ENCODE data around the gene SPDYE5.
"Not testable (repeated sequence)": the region's sequence is repeated elsewhere in the genome, so short reads cannot be mapped to it uniquely, and the experiment has no call there.

Gene SPDYE5

GRCh38 chr7:75492020-75492419 is at the start of gene SPDYE5:
TSS of gene SPDYE5 (plus strand) at chr7:75492320. CDS start at chr7:75494048, 1,728 bp downstream.
- not testable (repeated sequence) for DNase-seq

- DNase-seq, result peak; percentile 57
Measured at GRCh38 chr7:75442465-75443111, 49.5 kb upstream of the SPDYE5 start.

- not testable (repeated sequence) for DNase-seq
Measured at GRCh38 chr7:75449946-75450345, 42.2 kb upstream of the SPDYE5 start.

GRCh38 chr7:75452494-75452955 is 39.6 kb upstream of the SPDYE5 start:
- DNase-seq, result not testable (repeated sequence)

- DNase-seq, result not testable (repeated sequence)
Measured at GRCh38 chr7:75456403-75456802, 35.7 kb upstream of the SPDYE5 start.

- DNase-seq, result not testable (repeated sequence)
Measured at GRCh38 chr7:75458034-75458433, 34.1 kb upstream of the SPDYE5 start.

GRCh38 chr7:75460541-75460940 is 31.6 kb upstream of the SPDYE5 start:
- DNase-seq, result not testable (repeated sequence)

- not testable (repeated sequence) for DNase-seq
Measured at GRCh38 chr7:75470166-75470565, 22.0 kb upstream of the SPDYE5 start.

GRCh38 chr7:75477457-75477856 is 14.7 kb upstream of the SPDYE5 start:
- not testable (repeated sequence) for DNase-seq

- DNase-seq, result not testable (repeated sequence)
Measured at GRCh38 chr7:75480313-75480712, 11.8 kb upstream of the SPDYE5 start.

GRCh38 chr7:75485355-75485978 is 6.7 kb upstream of the SPDYE5 start:
- DNase-seq, result peak; percentile 13

- DNase-seq, result peak; percentile 98
Measured at GRCh38 chr7:75485979-75486643, 6.0 kb upstream of the SPDYE5 start, which contains the start of gene POM121C. TSS of gene POM121C (minus strand) at chr7:75486299. CDS start at chr7:75441496, 44,803 bp downstream.

GRCh38 chr7:75509033-75509432 is 16.9 kb downstream of the SPDYE5 start:
- DNase-seq, result not testable (repeated sequence)

- DNase-seq, result not testable (repeated sequence)
Measured at GRCh38 chr7:75518842-75519241, 26.7 kb downstream of the SPDYE5 start.

GRCh38 chr7:75521727-75522126 is 29.6 kb downstream of the SPDYE5 start:
- DNase-seq, result not testable (repeated sequence)

- DNase-seq, result not testable (repeated sequence)
Measured at GRCh38 chr7:75527224-75527722, 35.2 kb downstream of the SPDYE5 start.

- no peak for DNase-seq
Measured at GRCh38 chr7:75531359-75531821, 39.3 kb downstream of the SPDYE5 start.

GRCh38 chr7:75532639-75533038 is 40.5 kb downstream of the SPDYE5 start:
- DNase-seq, result no peak

- DNase-seq, result no peak
Measured at GRCh38 chr7:75533926-75534325, 41.8 kb downstream of the SPDYE5 start.

GRCh38 chr7:75534727-75535307 is 42.7 kb downstream of the SPDYE5 start:
- peak; percentile 79 for DNase-seq

- DNase-seq, result no peak
Measured at GRCh38 chr7:75536491-75536890, 44.4 kb downstream of the SPDYE5 start.

GRCh38 chr7:75536940-75537538 is 44.9 kb downstream of the SPDYE5 start:
- DNase-seq, result no peak
